Hepatocyte (in vitro differentiated cells): ENCODE measurements around the gene LUZP2.

Experiments used
- CTCF ChIP-seq: fragments of 200-600 bp; sonication (generic); IDR thresholded peaks from 2 replicates; pipeline ENCODE4 v1.5.1; 2016; ENCODE audit warnings: antibody characterized with exemption, mild to moderate bottlenecking; ENCODE audit not compliant: poor library complexity
- EZH2 ChIP-seq: fragments of 200-600 bp; sonication (generic); IDR thresholded peaks from 2 replicates; pipeline ENCODE4 v1.6.1; 2016; ENCODE audit warnings: antibody characterized with exemption, mild to moderate bottlenecking, borderline replicate concordance

DNA sequence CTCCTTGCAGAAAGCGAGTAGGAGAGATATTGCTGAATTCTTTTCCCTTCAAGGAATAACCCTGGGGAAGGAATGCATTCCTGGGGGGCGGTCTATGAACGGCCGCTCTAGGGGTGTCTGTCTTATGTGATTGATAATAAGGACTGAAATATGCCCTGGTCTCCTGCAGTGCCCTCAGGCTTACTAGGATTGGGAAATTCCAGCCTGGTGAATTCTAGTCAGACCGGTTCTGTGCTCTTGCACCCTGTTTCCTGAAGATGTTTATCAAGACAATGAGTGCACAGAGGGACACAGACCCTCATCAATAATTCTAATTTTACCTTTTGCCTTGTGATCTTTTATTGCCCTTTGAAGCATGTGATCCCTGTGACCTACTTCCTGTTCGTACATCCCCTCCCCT is 140.7 kb downstream of the LUZP2 start:
- TF ChIP-seq CTCF (no peak), EZH2 (no peak)
